PFSK-1 (cell line): ENCODE data around the gene ZSWIM6.

Experiments
- FOXP2 ChIP-seq: optimal IDR thresholded peaks from 2 replicates; pipeline ENCODE3; 2011; ENCODE audit warnings: borderline replicate concordance, control low read depth, inconsistent platforms; ENCODE audit not compliant: insufficient read depth; ENCODE audit errors: extremely low read length, extremely low read depth
- POLR2AphosphoS5 ChIP-seq: IDR thresholded peaks from 2 replicates; pipeline ENCODE4 v1.6.1; 2012; ENCODE audit warnings: low read depth, mild to moderate bottlenecking, control low read depth, low read length, moderate library complexity
- SIN3A ChIP-seq: IDR thresholded peaks from 2 replicates; pipeline ENCODE4 v1.6.1; 2012; ENCODE audit warnings: mild to moderate bottlenecking, low read length, moderate library complexity, borderline replicate concordance; ENCODE audit not compliant: insufficient read depth
- TAF1 ChIP-seq: IDR thresholded peaks from 2 replicates; pipeline ENCODE4 v1.6.1; 2012; ENCODE audit warnings: low read length, control low read depth, borderline replicate concordance; ENCODE audit not compliant: insufficient read depth
- TF ChIP-seq, protein P1 (sequence below), 2 experiments: IDR thresholded peaks; 2 replicates each; pipeline versions ENCODE4 v1.6.1 to v1.8.0; 2011 to 2012; ENCODE audit warnings: low read depth in 2 of 2, low read length in 2 of 2, control low read depth in 1 of 2, inconsistent platforms in 1 of 2, mild to moderate bottlenecking in 1 of 2, moderate library complexity in 1 of 2; ENCODE audit not compliant: insufficient read depth in 1 of 2

- TF ChIP-seq POLR2AphosphoS5 (peak; percentile 52; the same call in 1 of the 2 replicates), TAF1 (0 out of 2 replicates have a peak, but pooled peaks have one; percentile 20), SIN3A (no peak), FOXP2 (no peak)
- TF ChIP-seq, protein P1, sequence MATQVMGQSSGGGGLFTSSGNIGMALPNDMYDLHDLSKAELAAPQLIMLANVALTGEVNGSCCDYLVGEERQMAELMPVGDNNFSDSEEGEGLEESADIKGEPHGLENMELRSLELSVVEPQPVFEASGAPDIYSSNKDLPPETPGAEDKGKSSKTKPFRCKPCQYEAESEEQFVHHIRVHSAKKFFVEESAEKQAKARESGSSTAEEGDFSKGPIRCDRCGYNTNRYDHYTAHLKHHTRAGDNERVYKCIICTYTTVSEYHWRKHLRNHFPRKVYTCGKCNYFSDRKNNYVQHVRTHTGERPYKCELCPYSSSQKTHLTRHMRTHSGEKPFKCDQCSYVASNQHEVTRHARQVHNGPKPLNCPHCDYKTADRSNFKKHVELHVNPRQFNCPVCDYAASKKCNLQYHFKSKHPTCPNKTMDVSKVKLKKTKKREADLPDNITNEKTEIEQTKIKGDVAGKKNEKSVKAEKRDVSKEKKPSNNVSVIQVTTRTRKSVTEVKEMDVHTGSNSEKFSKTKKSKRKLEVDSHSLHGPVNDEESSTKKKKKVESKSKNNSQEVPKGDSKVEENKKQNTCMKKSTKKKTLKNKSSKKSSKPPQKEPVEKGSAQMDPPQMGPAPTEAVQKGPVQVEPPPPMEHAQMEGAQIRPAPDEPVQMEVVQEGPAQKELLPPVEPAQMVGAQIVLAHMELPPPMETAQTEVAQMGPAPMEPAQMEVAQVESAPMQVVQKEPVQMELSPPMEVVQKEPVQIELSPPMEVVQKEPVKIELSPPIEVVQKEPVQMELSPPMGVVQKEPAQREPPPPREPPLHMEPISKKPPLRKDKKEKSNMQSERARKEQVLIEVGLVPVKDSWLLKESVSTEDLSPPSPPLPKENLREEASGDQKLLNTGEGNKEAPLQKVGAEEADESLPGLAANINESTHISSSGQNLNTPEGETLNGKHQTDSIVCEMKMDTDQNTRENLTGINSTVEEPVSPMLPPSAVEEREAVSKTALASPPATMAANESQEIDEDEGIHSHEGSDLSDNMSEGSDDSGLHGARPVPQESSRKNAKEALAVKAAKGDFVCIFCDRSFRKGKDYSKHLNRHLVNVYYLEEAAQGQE (IDR thresholded peaks at IDR 0.05; ENCODE audit: insufficient read depth in 1 of 2, low read depth in 2 of 2, low read length in 2 of 2) = no peak
These were observed 243.0 kb downstream of the ZSWIM6 start for GRCh38 chr5:61575103-61575502.
